OCI-LY3 (cell line): ENCODE data around the gene AGPAT3.

Source experiments
- EZH2phosphoT487 ChIP-seq: fragments of 200-600 bp; shearing (Covaris generic); IDR thresholded peaks from 2 replicates; pipeline ENCODE4 v1.6.1; 2018; ENCODE audit warnings: antibody characterized with exemption, mixed run types, low read depth
- TF ChIP-seq, protein P1 (sequence below): fragments of 200-600, 300-600 bp; sonication (generic); IDR thresholded peaks from 2 replicates; pipeline ENCODE4 v1.5.1; 2014; ENCODE audit warnings: antibody characterized with exemption, low read length, low read depth

DNA sequence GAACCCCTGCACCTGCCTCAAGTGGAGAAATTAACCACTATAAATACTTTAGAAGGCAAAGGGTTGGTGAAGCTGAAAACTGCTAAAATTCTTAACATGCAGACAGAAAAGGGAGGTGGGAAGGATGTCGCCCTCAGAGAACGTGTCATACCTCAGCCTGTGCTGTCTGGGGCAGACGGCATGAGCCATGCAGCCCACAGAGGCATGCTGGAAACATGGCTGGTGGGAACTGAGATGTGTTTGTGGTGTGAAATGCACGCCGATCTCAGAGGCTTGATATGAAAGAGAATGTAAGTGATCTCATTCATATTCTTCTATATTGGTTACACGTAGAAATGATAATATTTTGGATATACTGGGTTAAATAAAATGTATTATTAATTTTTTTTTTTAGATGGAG is 16.3 kb downstream of the AGPAT3 start:
- TF ChIP-seq, protein P1, sequence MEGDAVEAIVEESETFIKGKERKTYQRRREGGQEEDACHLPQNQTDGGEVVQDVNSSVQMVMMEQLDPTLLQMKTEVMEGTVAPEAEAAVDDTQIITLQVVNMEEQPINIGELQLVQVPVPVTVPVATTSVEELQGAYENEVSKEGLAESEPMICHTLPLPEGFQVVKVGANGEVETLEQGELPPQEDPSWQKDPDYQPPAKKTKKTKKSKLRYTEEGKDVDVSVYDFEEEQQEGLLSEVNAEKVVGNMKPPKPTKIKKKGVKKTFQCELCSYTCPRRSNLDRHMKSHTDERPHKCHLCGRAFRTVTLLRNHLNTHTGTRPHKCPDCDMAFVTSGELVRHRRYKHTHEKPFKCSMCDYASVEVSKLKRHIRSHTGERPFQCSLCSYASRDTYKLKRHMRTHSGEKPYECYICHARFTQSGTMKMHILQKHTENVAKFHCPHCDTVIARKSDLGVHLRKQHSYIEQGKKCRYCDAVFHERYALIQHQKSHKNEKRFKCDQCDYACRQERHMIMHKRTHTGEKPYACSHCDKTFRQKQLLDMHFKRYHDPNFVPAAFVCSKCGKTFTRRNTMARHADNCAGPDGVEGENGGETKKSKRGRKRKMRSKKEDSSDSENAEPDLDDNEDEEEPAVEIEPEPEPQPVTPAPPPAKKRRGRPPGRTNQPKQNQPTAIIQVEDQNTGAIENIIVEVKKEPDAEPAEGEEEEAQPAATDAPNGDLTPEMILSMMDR: no peak
- no peak for TF ChIP-seq EZH2phosphoT487
